K562 (cell line): Measurements from ENCODE around the gene INHBE. TPM values are rescaled to one million over a fixed set of nuclear protein-coding genes. Genes with fewer than 3 reads are reported as not detected.
A peak's percentile ranks its signal among the peaks of the same experiment; 100 is the strongest.

Experiments used
- ATAC-seq: fragments of 200-7000 bp; cut with Tn5 transposase; 3 replicates; pipeline ENCODE4 v1.9.1; 2020; ENCODE audit warnings: moderate library complexity
- BruUV-seq: library from RNA; stranded (reverse); fragments of 400-500 nt; replicated peaks from 2 replicates; lab custom pipeline; 2021; lab: Mats Ljungman, UMichigan
- CTCF ChIA-PET: fragments of 300-600 bp; formaldehyde crosslinking; extraction: SDS; loops from one replicate; lab custom pipeline; 2021; ENCODE audit warnings: low intra/inter-chr PET ratio; lab: Yijun Ruan, JAX
- POLR2A ChIA-PET: fragments of 300-600, 350-650 bp; sonication (Branson Sonifier 250); formaldehyde crosslinking; extraction: SDS; loops from one replicate; lab custom pipeline; 2021; ENCODE audit warnings: antibody characterized with exemption, inconsistent platforms; lab: Yijun Ruan, JAX
- DNase-seq, 4 experiments: peaks; one replicate each; pipeline versions ENCODE4 v3.0.0 to v3.0.0-alpha.2; 2011 to 2018; ENCODE audit warnings: low spot score in 3 of 4, mixed read lengths in 3 of 4; ENCODE audit errors: extremely low read depth in 1 of 4
- FAIRE-seq: peaks from 2 replicates; lab custom pipeline; 2011; peaks lifted over from hg19 to GRCh38; lab: Jason Lieb, UNC
- H2AFZ ChIP-seq: 2 replicates; pipeline ENCODE4 v1.6.0; 2011; ENCODE audit warnings: low read depth, low read length, control low read depth, inconsistent platforms
- H3K27ac ChIP-seq: fragments of 200-600 bp; 3 replicates; pipeline ENCODE4 v1.8.0; 2011; ENCODE audit warnings: low read depth, mild to moderate bottlenecking, control low read depth, inconsistent platforms, low read length, moderate library complexity, mixed read lengths; ENCODE audit errors: extremely low read depth
- H3K27me3 ChIP-seq, 2 experiments: fragments of 300-600 bp in 1 of 2; 2 replicates in 1 of 2; 3 replicates in 1 of 2; pipeline versions ENCODE4 v1.6.0 to v1.8.0; 2011; ENCODE audit warnings: inconsistent platforms in 2 of 2, low read length in 2 of 2, mild to moderate bottlenecking in 1 of 2, mixed read lengths in 1 of 2, moderate library complexity in 1 of 2; ENCODE audit not compliant: control insufficient read depth in 2 of 2, insufficient read depth in 2 of 2
- H3K36me3 ChIP-seq: fragments of 300-600 bp; 3 replicates; pipeline ENCODE4 v1.8.0; 2011; ENCODE audit warnings: mild to moderate bottlenecking, low read length, inconsistent platforms; ENCODE audit not compliant: control insufficient read depth, insufficient read depth
- H3K4me1 ChIP-seq, 2 experiments: fragments of 200-600 bp in 1 of 2; replicated peaks in 1 of 2; 2 replicates in 1 of 2; 3 replicates in 1 of 2; pipeline versions ENCODE4 v1.5.1 to v1.8.0; 2011; ENCODE audit warnings: inconsistent platforms in 2 of 2, low read length in 2 of 2, mild to moderate bottlenecking in 1 of 2, mixed read lengths in 1 of 2, moderate library complexity in 1 of 2; ENCODE audit not compliant: control insufficient read depth in 2 of 2, insufficient read depth in 2 of 2
- H3K4me2 ChIP-seq: 2 replicates; pipeline ENCODE4 v1.6.1; 2011; ENCODE audit warnings: low read length, control low read depth, inconsistent platforms, mixed read lengths; ENCODE audit not compliant: insufficient read depth
- H3K4me3 ChIP-seq: fragments of 200-600 bp; sonication (generic), shearing (Covaris generic); 2 replicates; pipeline ENCODE4 v1.5.1; 2016; ENCODE audit warnings: control low read depth, inconsistent platforms
- H3K79me2 ChIP-seq: fragments of 200-600 bp; 3 replicates; pipeline ENCODE4 v1.8.0; 2011; ENCODE audit warnings: low read length, inconsistent platforms; ENCODE audit not compliant: control insufficient read depth, insufficient read depth
- H3K9ac ChIP-seq, 2 experiments: 2 replicates each; pipeline versions ENCODE4 v1.6.0 to v1.6.1; 2011; ENCODE audit warnings: low read depth in 2 of 2, low read length in 2 of 2, control low read depth in 1 of 2, inconsistent platforms in 1 of 2, mild to moderate bottlenecking in 1 of 2, mixed read lengths in 1 of 2; ENCODE audit not compliant: insufficient read depth in 1 of 2
- H3K9me1 ChIP-seq: one replicate; pipeline ENCODE4 v1.6.0; 2011; ENCODE audit warnings: inconsistent platforms, mild to moderate bottlenecking, low read length, moderate library complexity; ENCODE audit not compliant: control insufficient read depth, insufficient read depth
- H3K9me3 ChIP-seq: replicated peaks from 2 replicates; pipeline ENCODE4 v1.5.1; 2011; ENCODE audit warnings: low read depth, low read length, inconsistent platforms; ENCODE audit not compliant: control insufficient read depth, insufficient read depth
- H4K20me1 ChIP-seq: replicated peaks from 2 replicates; pipeline ENCODE4 v1.6.1; 2011; ENCODE audit warnings: low read length, inconsistent platforms, mixed read lengths; ENCODE audit not compliant: control insufficient read depth, insufficient read depth
- CHD1 ChIP-seq: fragments of 200-600 bp; sonication (generic); IDR thresholded peaks from one replicate; pipeline ENCODE4 v1.6.1; 2012; ENCODE audit warnings: mild to moderate bottlenecking, moderate library complexity, low read length, inconsistent platforms
- CREBBP ChIP-seq: IDR thresholded peaks from one replicate; pipeline ENCODE4 v1.6.1; 2012; ENCODE audit warnings: low read depth, mild to moderate bottlenecking, control low read depth, inconsistent platforms, low read length
- ELF1 ChIP-seq: fragments of 200-800 bp; sonication (Bioruptor generic); IDR thresholded peaks from 2 replicates; pipeline ENCODE4 v1.6.1; 2016; ENCODE audit warnings: missing genetic modification characterization, missing compliant biosample characterization
- FOSL1 ChIP-seq: fragments of 200-800 bp; sonication (Bioruptor generic); conservative IDR thresholded peaks from 2 replicates; pipeline ENCODE4 v1.6.1; 2016; ENCODE audit warnings: missing genetic modification characterization, missing compliant biosample characterization
- NFIC ChIP-seq: fragments of 450-650 bp; IDR thresholded peaks from 2 replicates; pipeline ENCODE4 v1.6.1; 2017; ENCODE audit warnings: mild to moderate bottlenecking, inconsistent platforms
- POLR2G ChIP-seq: fragments of 200-400 bp; formaldehyde crosslinking; IDR thresholded peaks from 2 replicates; pipeline ENCODE4 v1.6.1; 2017; ENCODE audit warnings: low read depth, mild to moderate bottlenecking, antibody characterized with exemption, low read length, moderate library complexity
- RAD21 ChIP-seq, 2 experiments: fragments of 250-450 bp in 1 of 2; fragments of 450-650 bp in 1 of 2; sonication (Bioruptor Pico) in 1 of 2; formaldehyde crosslinking in 1 of 2; IDR thresholded peaks in 1 of 2; conservative IDR thresholded peaks in 1 of 2; 2 replicates each; pipeline versions ENCODE4 v1.4.0 to v1.8.0; 2020 to 2022; ENCODE audit warnings: mild to moderate bottlenecking in 2 of 2, moderate library complexity in 1 of 2
- RBFOX2 ChIP-seq: fragments of 200-400 bp; formaldehyde crosslinking; IDR thresholded peaks from 2 replicates; pipeline ENCODE4 v1.6.1; 2017; ENCODE audit warnings: low read depth, mild to moderate bottlenecking, low read length, moderate library complexity
- WGBS: fragments of 100-300 bp; shearing (Covaris generic); methylation state at CpG from one replicate; pipeline ENCODE4 v1.1.6; 2016; ENCODE audit warnings: low coverage, mixed read lengths; ENCODE audit not compliant: insufficient coverage; ENCODE audit errors: missing lambda C conversion rate; 5-methylcytosine and 5-hydroxymethylcytosine counted together
- in situ Hi-C: fragments of 300-500 bp; cut with MboI; formaldehyde crosslinking; loops from 4 replicates; pipeline ENCODE4 v1.15.0; 2018; ENCODE audit warnings: inconsistent platforms, mixed read lengths
- intact Hi-C: fragments of 100-400 bp; cut with micrococcal nuclease; formaldehyde crosslinking; loops from 2 replicates; pipeline ENCODE4 v1.14.2; 2022
- polyA plus RNA-seq, 8 experiments: library from polyadenylated mRNA; depleted of rRNA in 4 of 8; stranded (reverse) in 5 of 8; unstranded in 3 of 8; fragments of >200 nt; fragmentation: Nextera tagmentation in 2 of 8; fragmentation: Illumina TruSeq in 1 of 8; extraction: Ambion mirVana in 2 of 8; extraction: Trizol in 1 of 8; gene quantifications; 2 replicates each; pipeline versions ENCODE4 v1.2.1 to v1.2.3, GENCODE V29; 2011 to 2014; ENCODE audit warnings: inconsistent platforms in 1 of 8, missing spikeins in 1 of 8
- total RNA-seq, 7 experiments: library from RNA; depleted of rRNA in 6 of 7; stranded (reverse); fragments of >200 nt in 6 of 7; fragmentation: Illumina TruSeq in 2 of 7; extraction: Trizol in 2 of 7; gene quantifications; 2 replicates each; pipeline versions ENCODE4 v1.2.1 to v1.2.3, GENCODE V29; 2011 to 2021; ENCODE audit warnings: low replicate concordance in 1 of 7
- TF ChIP-seq, protein P1 (sequence below), 2 experiments: fragments of 450-650 bp; formaldehyde crosslinking in 1 of 2; IDR thresholded peaks; 2 replicates each; pipeline versions ENCODE4 v1.4.0 to v1.6.1; 2014 to 2020; ENCODE audit warnings: mild to moderate bottlenecking in 2 of 2, borderline replicate concordance in 1 of 2, low read depth in 1 of 2
- TF ChIP-seq, protein P2 (sequence below): IDR thresholded peaks from 2 replicates; pipeline ENCODE4 v1.6.1; 2011; ENCODE audit warnings: borderline replicate concordance, low read depth, mild to moderate bottlenecking, moderate library complexity, low read length; ENCODE audit not compliant: insufficient read depth, poor library complexity, severe bottlenecking

INHBE gene
- total and polyA plus RNA-seq, 9 of the 15 experiments (the other 6 are each of a cell fraction or from before 2014, with no cell fraction given), result 0.94 to 9.9 (median 7.3) TPM

DNA sequence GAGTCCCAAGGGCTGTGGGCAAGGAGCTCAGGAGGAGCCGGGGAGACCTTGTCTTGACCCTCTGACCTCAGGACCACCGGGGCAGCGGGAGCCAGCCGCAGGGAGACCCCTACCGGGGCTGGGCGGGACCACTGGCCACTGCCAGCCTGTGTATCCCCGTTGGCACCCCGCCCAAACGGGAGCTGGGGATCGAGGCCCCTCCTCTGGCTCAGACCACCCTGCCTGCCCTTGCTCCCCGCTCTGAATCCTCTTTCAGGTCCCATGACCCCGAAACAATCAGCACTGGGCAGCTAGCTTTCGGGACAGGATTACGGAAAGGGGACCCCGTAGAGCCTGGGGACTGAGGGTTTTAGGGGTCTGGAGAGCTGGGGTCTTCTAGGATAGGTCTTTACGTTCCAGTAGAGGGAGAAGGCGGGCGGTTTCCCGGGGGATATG is 5.8 kb downstream of the INHBE start:
- Histone ChIP-seq H3K4me2 (peak overlapping the region; percentile 50), H4K20me1 (no peaks in the 10 kb centered on the region), H3K4me3 (peak overlapping the region; percentile 62), H2AFZ (no peak overlapping the region), H3K36me3 (no peaks in the 10 kb centered on the region), H3K9ac (peak overlapping the region; percentile 42 to 81; a peak in 3 of 4 replicates), H3K27me3 (peaks cover 2 to 10% of the 10 kb centered on the region in 2 experiments; a peak in 1 of 5 replicates), H3K9me1 (no peaks in the 10 kb centered on the region), H3K9me3 (no peaks in the 10 kb centered on the region), H3K27ac (no peak overlapping the region), H3K79me2 (peaks cover 13% of the 10 kb centered on the region; the same call in 2 of the 3 replicates), H3K4me1 (peaks cover 31 to 48% of the 10 kb centered on the region in 2 experiments; a peak in 4 of 5 replicates)
- no peak for TF ChIP-seq RAD21 (CRISPR knock-in tag; conservative IDR thresholded peaks at IDR 0.05 in 1 of 2, IDR thresholded peaks at IDR 0.05 in 1 of 2)
- peak; percentile 13 for TF ChIP-seq CHD1
- TF ChIP-seq NFIC, result peak; percentile 58
- TF ChIP-seq FOSL1, result no peak
- no peak for TF ChIP-seq ELF1 (tag)
- TF ChIP-seq, protein P1, sequence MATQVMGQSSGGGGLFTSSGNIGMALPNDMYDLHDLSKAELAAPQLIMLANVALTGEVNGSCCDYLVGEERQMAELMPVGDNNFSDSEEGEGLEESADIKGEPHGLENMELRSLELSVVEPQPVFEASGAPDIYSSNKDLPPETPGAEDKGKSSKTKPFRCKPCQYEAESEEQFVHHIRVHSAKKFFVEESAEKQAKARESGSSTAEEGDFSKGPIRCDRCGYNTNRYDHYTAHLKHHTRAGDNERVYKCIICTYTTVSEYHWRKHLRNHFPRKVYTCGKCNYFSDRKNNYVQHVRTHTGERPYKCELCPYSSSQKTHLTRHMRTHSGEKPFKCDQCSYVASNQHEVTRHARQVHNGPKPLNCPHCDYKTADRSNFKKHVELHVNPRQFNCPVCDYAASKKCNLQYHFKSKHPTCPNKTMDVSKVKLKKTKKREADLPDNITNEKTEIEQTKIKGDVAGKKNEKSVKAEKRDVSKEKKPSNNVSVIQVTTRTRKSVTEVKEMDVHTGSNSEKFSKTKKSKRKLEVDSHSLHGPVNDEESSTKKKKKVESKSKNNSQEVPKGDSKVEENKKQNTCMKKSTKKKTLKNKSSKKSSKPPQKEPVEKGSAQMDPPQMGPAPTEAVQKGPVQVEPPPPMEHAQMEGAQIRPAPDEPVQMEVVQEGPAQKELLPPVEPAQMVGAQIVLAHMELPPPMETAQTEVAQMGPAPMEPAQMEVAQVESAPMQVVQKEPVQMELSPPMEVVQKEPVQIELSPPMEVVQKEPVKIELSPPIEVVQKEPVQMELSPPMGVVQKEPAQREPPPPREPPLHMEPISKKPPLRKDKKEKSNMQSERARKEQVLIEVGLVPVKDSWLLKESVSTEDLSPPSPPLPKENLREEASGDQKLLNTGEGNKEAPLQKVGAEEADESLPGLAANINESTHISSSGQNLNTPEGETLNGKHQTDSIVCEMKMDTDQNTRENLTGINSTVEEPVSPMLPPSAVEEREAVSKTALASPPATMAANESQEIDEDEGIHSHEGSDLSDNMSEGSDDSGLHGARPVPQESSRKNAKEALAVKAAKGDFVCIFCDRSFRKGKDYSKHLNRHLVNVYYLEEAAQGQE (IDR thresholded peaks at IDR 0.05; ENCODE audit: borderline replicate concordance), result no peak
- TF ChIP-seq, protein P1 (CRISPR knock-in tag; IDR thresholded peaks at IDR 0.05; ENCODE audit: low read depth), result no peak
- peak; percentile 64; the same call in 1 of the 2 replicates for TF ChIP-seq POLR2G
- TF ChIP-seq, protein P2, sequence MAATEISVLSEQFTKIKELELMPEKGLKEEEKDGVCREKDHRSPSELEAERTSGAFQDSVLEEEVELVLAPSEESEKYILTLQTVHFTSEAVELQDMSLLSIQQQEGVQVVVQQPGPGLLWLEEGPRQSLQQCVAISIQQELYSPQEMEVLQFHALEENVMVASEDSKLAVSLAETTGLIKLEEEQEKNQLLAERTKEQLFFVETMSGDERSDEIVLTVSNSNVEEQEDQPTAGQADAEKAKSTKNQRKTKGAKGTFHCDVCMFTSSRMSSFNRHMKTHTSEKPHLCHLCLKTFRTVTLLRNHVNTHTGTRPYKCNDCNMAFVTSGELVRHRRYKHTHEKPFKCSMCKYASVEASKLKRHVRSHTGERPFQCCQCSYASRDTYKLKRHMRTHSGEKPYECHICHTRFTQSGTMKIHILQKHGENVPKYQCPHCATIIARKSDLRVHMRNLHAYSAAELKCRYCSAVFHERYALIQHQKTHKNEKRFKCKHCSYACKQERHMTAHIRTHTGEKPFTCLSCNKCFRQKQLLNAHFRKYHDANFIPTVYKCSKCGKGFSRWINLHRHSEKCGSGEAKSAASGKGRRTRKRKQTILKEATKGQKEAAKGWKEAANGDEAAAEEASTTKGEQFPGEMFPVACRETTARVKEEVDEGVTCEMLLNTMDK, result peak; percentile 55
- TF ChIP-seq CREBBP, result no peak
- peak; percentile 50; the same call in 1 of the 2 replicates for TF ChIP-seq RBFOX2
- FAIRE-seq (no peak), ATAC-seq (no peak), DNase-seq (peak in 1 of 4 experiments; percentile 30)
- ChIA-PET POLR2A (interaction anchor here (0.6 to 2.3 kb wide), 6 partner anchors 9 to 176 kb away, joined by 3 to 13 read pairs (median 4); no protein-coding TSS in a partner anchor), CTCF (interaction anchor here (0.6 kb wide), 1 partner anchor 195 kb away, joined by 3 read pairs; no protein-coding TSS in a partner anchor)
- in situ Hi-C loops, result no loop called here
- intact Hi-C loops, result no loop called here
- BruUV-seq, result no TSS peak
- WGBS, result 16% methylated on average over 16 of the region's 19 CpGs
